ENCODE measurements around the gene ZCCHC7. TPM values are rescaled to one million over a fixed set of nuclear protein-coding genes. Genes with fewer than 3 reads are reported as not detected.

Gene ZCCHC7
- total RNA-seq, 4 donors from 2014 or later, result 4.8 to 11.2 (median 6.9) TPM

DNA sequence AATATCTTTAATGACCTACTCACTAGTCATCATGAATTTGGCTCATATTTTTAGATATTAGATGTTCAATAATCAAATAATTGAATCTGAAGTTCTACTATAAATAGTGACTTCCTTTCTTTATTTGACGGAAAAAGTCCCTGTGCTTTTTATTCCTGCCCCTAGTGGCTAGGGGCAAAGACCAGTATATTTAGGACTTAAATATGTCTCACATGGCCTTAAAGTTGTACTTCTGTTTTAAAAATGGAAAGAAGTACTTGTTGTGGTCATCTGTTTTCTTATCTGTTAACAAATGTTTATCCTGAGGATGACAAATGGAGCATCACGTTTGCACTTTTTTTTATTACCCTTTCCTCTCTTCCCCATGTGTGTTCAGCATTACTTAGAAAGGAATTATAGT, 212.9 kb downstream of the ZCCHC7 start:
- intact Hi-C loops (cut with DNase I; ENCODE audit: low total_unique reads) (no loop called here), in situ Hi-C loops (cut with MboI; ENCODE audit: low sequenced_read_pairs in 4 of 4) (no loop called here)
- H3K4me3 ChIP-seq, result no peak overlapping the region
- H3K4me1 ChIP-seq, result no peaks in the 10 kb centered on the region
- H3K27ac ChIP-seq, result no peak overlapping the region
- DNase-seq (no peak), ATAC-seq (no peak)
- no peak for TF ChIP-seq POLR2A (IDR thresholded peaks at IDR 0.05)
- TF ChIP-seq, protein P1, sequence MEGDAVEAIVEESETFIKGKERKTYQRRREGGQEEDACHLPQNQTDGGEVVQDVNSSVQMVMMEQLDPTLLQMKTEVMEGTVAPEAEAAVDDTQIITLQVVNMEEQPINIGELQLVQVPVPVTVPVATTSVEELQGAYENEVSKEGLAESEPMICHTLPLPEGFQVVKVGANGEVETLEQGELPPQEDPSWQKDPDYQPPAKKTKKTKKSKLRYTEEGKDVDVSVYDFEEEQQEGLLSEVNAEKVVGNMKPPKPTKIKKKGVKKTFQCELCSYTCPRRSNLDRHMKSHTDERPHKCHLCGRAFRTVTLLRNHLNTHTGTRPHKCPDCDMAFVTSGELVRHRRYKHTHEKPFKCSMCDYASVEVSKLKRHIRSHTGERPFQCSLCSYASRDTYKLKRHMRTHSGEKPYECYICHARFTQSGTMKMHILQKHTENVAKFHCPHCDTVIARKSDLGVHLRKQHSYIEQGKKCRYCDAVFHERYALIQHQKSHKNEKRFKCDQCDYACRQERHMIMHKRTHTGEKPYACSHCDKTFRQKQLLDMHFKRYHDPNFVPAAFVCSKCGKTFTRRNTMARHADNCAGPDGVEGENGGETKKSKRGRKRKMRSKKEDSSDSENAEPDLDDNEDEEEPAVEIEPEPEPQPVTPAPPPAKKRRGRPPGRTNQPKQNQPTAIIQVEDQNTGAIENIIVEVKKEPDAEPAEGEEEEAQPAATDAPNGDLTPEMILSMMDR (IDR thresholded peaks at IDR 0.05 in 4 of 5, conservative IDR thresholded peaks at IDR 0.05 in 1 of 5), result no peak
- no peaks in the 10 kb centered on the region for H3K36me3 ChIP-seq
- H3K27me3 ChIP-seq, result no peaks in the 10 kb centered on the region
- H3K9me3 ChIP-seq, result no peaks in the 10 kb centered on the region

GRCh38 chr9:37335238-37335637, 214.9 kb downstream of the ZCCHC7 start:
- in situ Hi-C loops (cut with MboI; ENCODE audit: low sequenced_read_pairs in 4 of 4) (no loop called here), intact Hi-C loops (cut with DNase I; ENCODE audit: low total_unique reads) (no loop called here)
- Histone ChIP-seq H3K27ac (no peak overlapping the region), H3K27me3 (no peaks in the 10 kb centered on the region), H3K36me3 (no peaks in the 10 kb centered on the region), H3K4me1 (no peaks in the 10 kb centered on the region), H3K9me3 (no peaks in the 10 kb centered on the region), H3K4me3 (no peak overlapping the region)
- DNase-seq (no peak), ATAC-seq (no peak)
- TF ChIP-seq POLR2A (IDR thresholded peaks at IDR 0.05), result no peak
- TF ChIP-seq, protein P1 (IDR thresholded peaks at IDR 0.05 in 4 of 5, conservative IDR thresholded peaks at IDR 0.05 in 1 of 5), result no peak

GRCh38 chr9:37336150-37336549, 215.8 kb downstream of the ZCCHC7 start:
- DNase-seq, result no peak
- no peak for ATAC-seq
- intact Hi-C loops (cut with DNase I; ENCODE audit: low total_unique reads), result no loop called here
- H3K36me3 ChIP-seq, result no peaks in the 10 kb centered on the region
- H3K4me3 ChIP-seq, result no peak overlapping the region
- H3K27me3 ChIP-seq, result no peaks in the 10 kb centered on the region
- TF ChIP-seq POLR2A (IDR thresholded peaks at IDR 0.05), result no peak
- TF ChIP-seq, protein P1 (IDR thresholded peaks at IDR 0.05 in 4 of 5, conservative IDR thresholded peaks at IDR 0.05 in 1 of 5), result no peak
- in situ Hi-C loops (cut with MboI; ENCODE audit: low sequenced_read_pairs in 4 of 4), result no loop called here
- no peak overlapping the region for H3K27ac ChIP-seq
- no peaks in the 10 kb centered on the region for H3K9me3 ChIP-seq
- H3K4me1 ChIP-seq, result no peaks in the 10 kb centered on the region

- H3K4me3 ChIP-seq, result no peak overlapping the region
- ATAC-seq (no peak), DNase-seq (no peak)
- no peaks in the 10 kb centered on the region for H3K36me3 ChIP-seq
- H3K9me3 ChIP-seq, result no peaks in the 10 kb centered on the region
- H3K27ac ChIP-seq, result no peak overlapping the region
- no peaks in the 10 kb centered on the region for H3K4me1 ChIP-seq
- in situ Hi-C loops (cut with MboI; ENCODE audit: low sequenced_read_pairs in 4 of 4), result no loop called here
- TF ChIP-seq POLR2A (IDR thresholded peaks at IDR 0.05), result no peak
- TF ChIP-seq, protein P1 (IDR thresholded peaks at IDR 0.05 in 4 of 5, conservative IDR thresholded peaks at IDR 0.05 in 1 of 5), result no peak
- no peaks in the 10 kb centered on the region for H3K27me3 ChIP-seq
- intact Hi-C loops (cut with DNase I; ENCODE audit: low total_unique reads), result no loop called here
Observed at GRCh38 chr9:37337301-37337890, 217.0 kb downstream of the ZCCHC7 start.

GRCh38 chr9:37338218-37338617, 217.8 kb downstream of the ZCCHC7 start:
- ATAC-seq (no peak), DNase-seq (no peak)
- Histone ChIP-seq H3K4me1 (no peaks in the 10 kb centered on the region), H3K9me3 (no peaks in the 10 kb centered on the region), H3K4me3 (no peak overlapping the region), H3K27ac (no peak overlapping the region), H3K27me3 (no peaks in the 10 kb centered on the region), H3K36me3 (no peaks in the 10 kb centered on the region)
- TF ChIP-seq POLR2A (IDR thresholded peaks at IDR 0.05), result no peak
- TF ChIP-seq, protein P1 (IDR thresholded peaks at IDR 0.05 in 4 of 5, conservative IDR thresholded peaks at IDR 0.05 in 1 of 5), result no peak
- intact Hi-C loops (cut with DNase I; ENCODE audit: low total_unique reads), result no loop called here
- in situ Hi-C loops (cut with MboI; ENCODE audit: low sequenced_read_pairs in 4 of 4), result no loop called here

All from gastrocnemius medialis (tissue), 4 donors.